GM19397 (cell line): Measurements from ENCODE around the gene MTARC2.
"Not testable (repeated sequence)": the region's sequence is repeated elsewhere in the genome, so short reads cannot be mapped to it uniquely, and the experiment has no call there.

Source experiments
- ATAC-seq: cut with Tn5 transposase; IDR thresholded peaks from one replicate; pipeline ENCODE4 v1.9.1; 2021; ENCODE audit warnings: mild to moderate bottlenecking, moderate library complexity; ENCODE audit not compliant: unreplicated experiment

MTARC2 gene

GRCh38 chr1:220748089-220748934 lies at the start of gene MTARC2:
TSS of gene MTARC2 (plus strand) at chr1:220748322. CDS start at chr1:220748532, 210 bp downstream.
- ATAC-seq: peak; percentile 90

- ATAC-seq: no peak
Measured at GRCh38 chr1:220698607-220699016, 49.5 kb upstream of the MTARC2 start.

GRCh38 chr1:220699044-220699443 lies 49.1 kb upstream of the MTARC2 start:
- no peak for ATAC-seq

- ATAC-seq: no peak
Measured at GRCh38 chr1:220700556-220701179, 47.5 kb upstream of the MTARC2 start.

- no peak for ATAC-seq
Measured at GRCh38 chr1:220701974-220702373, 46.1 kb upstream of the MTARC2 start.

- ATAC-seq: no peak
Measured at GRCh38 chr1:220702733-220703270, 45.3 kb upstream of the MTARC2 start.

GRCh38 chr1:220703305-220703704 lies 44.8 kb upstream of the MTARC2 start:
- no peak for ATAC-seq

GRCh38 chr1:220705782-220706181 lies 42.3 kb upstream of the MTARC2 start:
- ATAC-seq: no peak

GRCh38 chr1:220706480-220706879 lies 41.6 kb upstream of the MTARC2 start:
- no peak for ATAC-seq

- no peak for ATAC-seq
Measured at GRCh38 chr1:220707160-220707559, 41.0 kb upstream of the MTARC2 start.

GRCh38 chr1:220708244-220708643 lies 39.9 kb upstream of the MTARC2 start:
- ATAC-seq: no peak

- no peak for ATAC-seq
Measured at GRCh38 chr1:220708936-220709801, 39.0 kb upstream of the MTARC2 start.

- ATAC-seq: no peak
Measured at GRCh38 chr1:220710333-220710732, 37.8 kb upstream of the MTARC2 start.

GRCh38 chr1:220711056-220711809 lies 36.9 kb upstream of the MTARC2 start:
- ATAC-seq: peak; percentile 69

GRCh38 chr1:220715986-220716385 lies 32.1 kb upstream of the MTARC2 start:
- ATAC-seq: not testable (repeated sequence)

GRCh38 chr1:220717800-220718640 lies 30.1 kb upstream of the MTARC2 start:
- peak; percentile 75 for ATAC-seq

- not testable (repeated sequence) for ATAC-seq
Measured at GRCh38 chr1:220721266-220721665, 26.9 kb upstream of the MTARC2 start.

GRCh38 chr1:220726634-220727033 lies 21.5 kb upstream of the MTARC2 start:
- ATAC-seq: no peak

- ATAC-seq: no peak
Measured at GRCh38 chr1:220727519-220727918, 20.6 kb upstream of the MTARC2 start.
